ENCODE results near the gene CHRM2. TPM values are rescaled to one million over a fixed set of nuclear protein-coding genes. Genes with fewer than 3 reads are reported as not detected.

CHRM2 gene
- total and polyA plus RNA-seq, 8 donors = 0.19 to 50.9 (median 4.9) TPM; not detected in 1

- intact Hi-C loops (cut with DNase I; ENCODE audit: low total_unique reads) = no loop called here
- Histone ChIP-seq H3K36me3 (no peaks in the 10 kb centered on the region), H3K4me1 (no peaks in the 10 kb centered on the region), H3K27ac (no peak overlapping the region), H3K27me3 (no peaks in the 10 kb centered on the region), H3K9me3 (peaks cover 0 to 4% (median 0%) of the 10 kb centered on the region in 4 donors), H3K4me3 (no peak overlapping the region)
- no peak for DNase-seq
- WGBS, 5 donors = 33 to 56% (median 38%) methylated on average over 3 of the region's 3 CpGs
- TF ChIP-seq CTCF (IDR thresholded peaks at IDR 0.05) (no peak), POLR2AphosphoS5 (IDR thresholded peaks at IDR 0.05) (no peak), EP300 (IDR thresholded peaks at IDR 0.05) (no peak), POLR2A (IDR thresholded peaks at IDR 0.05) (no peak)
Observed at GRCh38 chr7:136993377-136993776, 124.9 kb downstream of the CHRM2 start.

- intact Hi-C loops (cut with DNase I; ENCODE audit: low total_unique reads) = no loop called here
- H3K4me3 ChIP-seq = no peak overlapping the region
- no peak overlapping the region for H3K27ac ChIP-seq
- TF ChIP-seq CTCF (IDR thresholded peaks at IDR 0.05) (no peak), EP300 (IDR thresholded peaks at IDR 0.05) (no peak)
- no peak for DNase-seq
- H3K4me1 ChIP-seq = peaks cover 0 to 12% (median 3%) of the 10 kb centered on the region in 4 donors
- no peaks in the 10 kb centered on the region for H3K36me3 ChIP-seq
- H3K27me3 ChIP-seq = no peaks in the 10 kb centered on the region
- no peaks in the 10 kb centered on the region for H3K9me3 ChIP-seq
Observed at GRCh38 chr7:136997735-136998134, 129.3 kb downstream of the CHRM2 start.

GRCh38 chr7:136998495-136998894 is 130.0 kb downstream of the CHRM2 start:
- TF ChIP-seq CTCF (IDR thresholded peaks at IDR 0.05) = no peak
- TF ChIP-seq POLR2AphosphoS5 (IDR thresholded peaks at IDR 0.05) = no peak
- Histone ChIP-seq H3K36me3 (no peaks in the 10 kb centered on the region), H3K9me3 (no peaks in the 10 kb centered on the region), H3K27me3 (no peaks in the 10 kb centered on the region), H3K4me1 (peaks cover 0 to 19% (median 3%) of the 10 kb centered on the region in 4 donors), H3K27ac (no peak overlapping the region), H3K4me3 (no peak overlapping the region)
- intact Hi-C loops (cut with DNase I; ENCODE audit: low total_unique reads) = no loop called here
- no peak for DNase-seq
- whole genome bisulfite sequencing, 5 donors = 51 to 69% (median 66%) methylated on average over 2 of the region's 2 CpGs

GRCh38 chr7:137000621-137001020 is 132.2 kb downstream of the CHRM2 start:
- DNase-seq = no peak
- no peaks in the 10 kb centered on the region for H3K9me3 ChIP-seq
- no peak for TF ChIP-seq POLR2A (IDR thresholded peaks at IDR 0.05)
- no peak for TF ChIP-seq EP300 (IDR thresholded peaks at IDR 0.05)
- TF ChIP-seq CTCF (IDR thresholded peaks at IDR 0.05) = no peak
- TF ChIP-seq POLR2AphosphoS5 (IDR thresholded peaks at IDR 0.05) = no peak
- H3K27me3 ChIP-seq = no peaks in the 10 kb centered on the region
- 32 to 53% (median 38%) methylated on average over 2 of the region's 2 CpGs for WGBS, 5 donors
- H3K36me3 ChIP-seq = no peaks in the 10 kb centered on the region
- H3K4me3 ChIP-seq = no peak overlapping the region
- H3K4me1 ChIP-seq = peaks cover 0 to 27% (median 9%) of the 10 kb centered on the region in 4 donors
- intact Hi-C loops (cut with DNase I; ENCODE audit: low total_unique reads) = no loop called here
- H3K27ac ChIP-seq = peak overlapping the region in 1 of 5 donors; percentile 51
